COR-L47 (cell line): ENCODE data around the gene LIMS2.

Source experiments
- DNase-seq: peaks from one replicate; lab custom pipeline; 2025; lab: John Stamatoyannopoulos, UW

LIMS2 gene

DNA sequence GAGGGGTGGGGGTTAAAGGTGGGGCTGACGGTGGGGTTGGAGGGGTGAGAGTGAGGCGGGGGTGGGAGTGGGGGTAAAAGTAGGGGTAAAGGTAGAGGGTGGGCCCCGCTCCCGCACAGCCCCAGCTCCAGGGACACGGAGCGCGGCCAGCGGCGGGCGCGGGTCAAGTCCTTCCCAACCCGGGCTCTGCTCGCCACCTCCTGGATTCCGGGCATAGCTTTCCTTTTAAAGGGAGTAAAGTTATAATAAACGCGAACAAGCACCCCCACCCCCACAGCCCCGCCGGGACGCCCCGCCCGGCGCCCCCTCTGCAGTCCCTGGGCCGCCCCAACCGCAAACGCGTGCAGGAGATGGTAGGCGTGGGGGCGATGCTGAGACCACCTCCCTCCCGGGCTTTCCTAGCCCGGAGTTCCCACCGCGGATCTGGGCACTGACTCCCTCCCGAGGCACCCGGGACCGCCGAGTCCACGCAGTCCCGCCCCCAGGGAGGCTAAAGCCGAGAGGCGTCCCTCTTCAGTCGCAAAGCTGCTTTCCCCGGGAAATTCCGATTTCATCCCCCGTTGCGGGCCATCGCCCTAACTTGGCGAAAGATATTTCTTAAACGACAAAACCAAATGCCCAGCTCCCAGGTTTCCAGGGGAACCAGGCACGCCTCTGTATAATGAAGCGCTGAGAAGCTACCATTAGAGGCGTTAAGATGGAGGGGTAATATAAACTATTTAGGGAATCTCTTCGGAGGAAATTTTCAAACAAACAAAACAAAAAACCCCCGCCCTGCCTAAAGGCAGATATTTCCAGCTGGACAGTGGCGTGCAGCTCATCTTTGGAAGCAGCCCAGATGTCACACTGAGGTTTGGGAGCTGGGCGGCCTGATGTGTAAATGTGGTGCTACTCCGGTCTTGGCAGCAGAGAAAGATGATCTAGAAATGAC lies at the start of gene LIMS2:
Gene LIMS2, minus strand, starts transcription at position 200 of the 931 bp plus-strand sequence. CDS start 506 bp downstream, outside the sequence.
- DNase-seq = peak; percentile 11

- no peak for DNase-seq
These were observed 47.5 kb upstream of the LIMS2 start for GRCh38 chr2:127722807-127723206.

DNA sequence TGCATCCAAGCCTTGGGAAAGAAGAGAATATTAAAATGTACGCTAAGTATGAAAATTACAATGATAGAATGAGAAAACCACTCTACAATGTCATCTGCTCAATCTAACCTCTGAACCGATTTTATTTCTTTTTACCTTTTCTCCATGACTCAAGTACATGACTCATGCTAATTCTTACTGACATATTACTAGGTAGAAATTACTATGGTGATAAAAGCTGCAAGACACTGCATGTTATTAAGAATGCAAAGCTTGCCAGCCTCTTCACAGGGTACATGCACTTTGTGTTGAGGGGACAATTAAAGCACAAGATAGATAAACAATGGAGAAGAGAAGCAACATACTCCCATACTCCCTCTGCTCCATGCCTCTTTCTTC lies 46.6 kb upstream of the LIMS2 start:
- no peak for DNase-seq

DNA sequence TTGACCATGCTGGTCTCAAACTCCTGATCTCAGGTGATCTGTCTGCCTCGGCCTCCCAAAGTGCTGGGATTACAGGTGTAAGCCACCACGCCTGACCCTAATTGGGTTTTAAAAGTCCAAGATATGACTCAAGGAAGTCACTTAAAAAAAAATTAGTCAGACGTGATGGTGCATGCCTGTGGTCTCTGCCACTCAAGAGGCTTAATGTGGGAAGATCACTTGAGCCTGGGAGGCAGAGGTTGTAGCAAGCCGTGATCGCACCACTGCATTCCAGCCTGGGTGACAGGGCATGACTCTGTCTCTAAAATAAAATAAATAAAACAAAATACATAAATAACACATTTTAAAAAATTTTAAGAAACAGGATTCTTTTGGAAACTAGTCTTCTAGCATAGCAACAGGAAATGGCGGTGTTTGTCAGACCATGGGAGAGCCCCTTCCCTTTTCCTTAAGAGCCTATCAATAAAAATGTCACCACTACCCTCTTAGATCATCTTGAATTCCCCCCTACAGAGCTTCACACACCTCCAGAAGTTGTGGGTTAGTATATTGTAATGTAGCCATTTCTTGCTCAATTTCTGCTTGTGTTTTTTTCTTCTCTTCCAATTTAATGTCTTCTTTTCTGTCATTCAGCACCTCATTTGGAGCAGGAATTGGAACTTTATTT lies 46.1 kb upstream of the LIMS2 start:
- no peak for DNase-seq

- DNase-seq = no peak
These were observed 44.2 kb upstream of the LIMS2 start for GRCh38 chr2:127719301-127720218.

DNA sequence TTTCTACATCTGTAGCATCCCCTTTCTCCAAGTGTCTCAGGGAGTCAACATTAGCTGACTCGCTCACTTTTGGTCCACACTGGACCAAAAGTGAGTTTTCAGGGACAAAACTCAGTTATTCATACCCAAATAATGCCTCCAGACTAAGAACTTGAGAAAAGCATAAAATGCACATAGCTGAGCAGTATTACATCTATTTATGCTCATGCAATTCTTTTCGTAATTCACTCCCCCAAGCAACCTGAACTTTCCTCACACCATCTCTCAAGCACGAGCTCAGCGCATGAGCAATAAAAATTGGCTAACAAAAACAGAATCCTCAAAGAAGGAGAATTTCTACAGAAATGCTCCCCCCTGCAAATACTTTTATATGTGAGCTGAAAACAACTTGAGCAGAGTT lies 42.9 kb upstream of the LIMS2 start:
- no peak for DNase-seq

- no peak for DNase-seq
These were observed 40.6 kb upstream of the LIMS2 start for GRCh38 chr2:127715778-127716449.

- no peak for DNase-seq
These were observed 38.2 kb upstream of the LIMS2 start for GRCh38 chr2:127713562-127713961.

GRCh38 chr2:127712999-127713398 lies 37.7 kb upstream of the LIMS2 start:
- DNase-seq = no peak

DNA sequence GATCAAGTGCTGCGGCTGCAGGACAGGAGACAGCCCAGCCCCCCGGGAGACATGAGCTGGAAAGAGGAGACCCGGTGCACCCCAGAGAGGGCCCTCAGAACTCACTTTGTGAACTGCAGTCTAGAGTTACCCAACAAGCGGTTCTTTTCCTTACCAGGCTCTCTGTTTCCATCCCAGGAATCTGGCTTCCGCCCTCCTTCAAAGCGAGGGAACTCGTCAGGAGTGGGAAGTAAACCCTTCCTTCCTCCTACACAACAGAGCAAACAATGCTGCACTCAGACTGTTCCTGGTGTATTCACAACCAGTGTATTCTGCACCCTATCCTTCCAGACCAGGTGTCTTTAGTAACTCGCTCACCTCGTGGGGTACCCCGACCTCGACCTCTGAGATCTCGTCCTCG lies 34.0 kb upstream of the LIMS2 start:
- no peak for DNase-seq

- DNase-seq = no peak
These were observed 32.7 kb upstream of the LIMS2 start for GRCh38 chr2:127707890-127708648.

- no peak for DNase-seq
These were observed 31.1 kb upstream of the LIMS2 start for GRCh38 chr2:127706215-127706990.

- DNase-seq = no peak
These were observed 30.2 kb upstream of the LIMS2 start for GRCh38 chr2:127705391-127706065.

DNA sequence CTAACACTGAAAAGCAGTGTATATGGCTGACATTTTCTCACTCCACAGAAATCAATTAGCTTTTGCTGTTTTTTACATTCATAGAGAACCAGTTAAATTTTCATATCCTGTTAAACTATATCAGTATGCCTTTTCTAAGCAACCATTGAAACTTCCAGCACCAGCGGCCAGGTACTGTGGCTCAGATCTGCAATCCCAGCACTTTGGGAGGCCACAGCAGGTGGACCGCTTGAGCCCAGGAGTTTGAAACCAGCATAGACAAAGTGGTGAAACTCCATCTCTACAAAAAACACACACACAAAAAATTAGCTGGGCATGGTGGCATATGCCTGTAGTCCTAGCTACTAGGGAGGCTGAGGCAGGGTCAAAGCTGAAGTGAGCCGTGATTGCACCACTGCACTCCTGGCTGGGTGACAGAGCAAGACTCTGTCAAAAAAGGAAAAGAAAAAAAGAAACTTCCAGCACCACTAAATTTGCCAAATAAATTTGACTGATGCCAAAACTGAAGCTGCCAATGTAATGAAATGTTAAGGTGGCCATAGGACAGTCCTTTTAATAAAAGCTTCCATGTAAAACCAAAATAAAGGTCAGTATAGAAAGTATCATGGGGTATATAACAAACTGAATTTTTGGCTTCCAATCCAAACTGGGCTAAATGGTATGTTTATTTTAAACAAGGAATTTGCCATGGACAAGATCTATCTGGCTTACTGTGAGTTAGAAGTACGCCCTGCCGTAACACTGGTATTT lies 29.5 kb upstream of the LIMS2 start:
- DNase-seq = no peak

- DNase-seq = no peak
These were observed 28.0 kb upstream of the LIMS2 start for GRCh38 chr2:127703282-127703681.

- no peak for DNase-seq
These were observed 27.2 kb upstream of the LIMS2 start for GRCh38 chr2:127702395-127703009.

GRCh38 chr2:127701651-127702394 lies 26.5 kb upstream of the LIMS2 start:
- peak; percentile 78 for DNase-seq
